IgD-negative memory B cell (primary cell): ENCODE data around the gene ZNF750. TPM values are rescaled to one million over a fixed set of nuclear protein-coding genes. Genes with fewer than 3 reads are reported as not detected.
A peak's percentile ranks its signal among the peaks of the same experiment; 100 is the strongest.

ENCODE experiments used
- H3K27ac Mint-ChIP-seq, 3 donors: one replicate each; pipeline ENCODE4 v1.8.0; 2020 to 2022; ENCODE audit warnings: mild to moderate bottlenecking in 3 of 3, mixed read lengths in 3 of 3, moderate library complexity in 1 of 3
- H3K27me3 Mint-ChIP-seq: one replicate; pipeline ENCODE4 v1.8.0; 2021; ENCODE audit warnings: mixed read lengths
- H3K36me3 Mint-ChIP-seq: one replicate; pipeline ENCODE4 v1.8.0; 2020; ENCODE audit warnings: mild to moderate bottlenecking, mixed read lengths
- H3K4me1 Mint-ChIP-seq, 3 donors: one replicate each; pipeline ENCODE4 v1.8.0; 2020 to 2022; ENCODE audit warnings: mixed read lengths in 3 of 3, mild to moderate bottlenecking in 1 of 3
- H3K4me3 Mint-ChIP-seq, 4 donors: one replicate each; pipeline ENCODE4 v1.8.0; 2020 to 2022; ENCODE audit warnings: mild to moderate bottlenecking in 4 of 4, mixed read lengths in 4 of 4, moderate library complexity in 3 of 4
- H3K9me3 Mint-ChIP-seq, 3 donors: one replicate each; pipeline ENCODE4 v1.8.0; 2020 to 2021; ENCODE audit warnings: mixed read lengths in 3 of 3, mild to moderate bottlenecking in 1 of 3
- polyA plus RNA-seq: library from polyadenylated mRNA; unstranded; fragments of 300-500 nt; fragmentation: Illumina TruSeq; gene quantifications from one replicate; pipeline ENCODE4 v1.2.3, GENCODE V29; 2021

ZNF750 gene
- polyA plus RNA-seq, 1 donor from 2014 or later = not detected

DNA sequence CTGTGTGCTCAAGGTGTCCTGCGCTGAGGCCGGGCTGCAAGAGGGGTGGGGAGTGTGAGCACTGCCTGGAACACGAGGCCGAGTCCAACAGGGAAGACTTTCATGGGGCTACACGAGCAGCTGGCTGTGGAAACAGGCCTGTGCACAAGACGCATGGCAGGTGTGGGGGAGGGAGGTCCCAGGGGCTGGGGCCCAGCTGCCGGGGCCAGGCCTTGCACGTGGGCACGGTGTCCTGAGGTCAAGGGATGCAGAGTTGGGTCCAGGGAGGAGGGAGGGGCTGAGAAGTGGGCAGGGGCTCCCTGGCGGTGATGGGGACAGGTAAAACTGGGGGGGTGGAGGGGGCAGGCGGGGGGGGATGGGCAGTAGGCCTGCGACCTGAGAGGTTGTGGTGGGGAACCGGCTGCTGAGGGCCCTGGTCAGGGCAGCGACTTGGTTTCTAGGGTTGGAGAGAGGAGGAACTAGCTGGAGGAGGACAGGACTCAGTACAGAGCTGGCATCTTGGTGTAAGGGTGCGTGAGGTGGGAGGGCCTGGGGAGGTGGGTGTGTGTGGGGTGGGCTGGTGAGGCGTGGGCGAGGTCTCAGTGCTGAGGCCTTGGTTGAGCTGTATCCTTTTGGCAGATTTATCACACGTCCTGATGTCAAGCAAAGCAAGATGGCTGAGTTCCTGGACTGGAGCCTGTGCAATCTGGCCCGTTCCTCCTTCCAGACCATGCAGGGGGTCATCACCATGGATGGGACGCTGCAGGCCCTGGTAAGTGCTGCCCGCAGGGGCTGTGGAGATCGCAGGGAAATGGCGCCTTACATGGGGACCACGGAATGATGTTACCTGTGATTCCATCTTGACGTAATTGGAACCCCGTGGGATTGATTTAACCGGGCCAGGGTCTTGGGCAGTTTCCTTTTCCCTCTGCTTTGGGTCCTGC is 58.6 kb downstream of the ZNF750 start:
- Mint-ChIP-seq H3K27ac (peak overlapping the region in 1 of 3 donors; percentile 4), H3K4me1 (peaks cover 5 to 15% (median 7%) of the 10 kb centered on the region in 3 donors), H3K27me3 (no peaks in the 10 kb centered on the region), H3K4me3 (no peak overlapping the region), H3K9me3 (no peaks in the 10 kb centered on the region), H3K36me3 (peaks cover 5% of the 10 kb centered on the region)

GRCh38 chr17:82780195-82780594 is 59.6 kb downstream of the ZNF750 start:
- Mint-ChIP-seq H3K36me3 (peaks cover 5% of the 10 kb centered on the region), H3K27ac (no peak overlapping the region), H3K4me1 (peaks cover 8 to 20% (median 12%) of the 10 kb centered on the region in 3 donors)

DNA sequence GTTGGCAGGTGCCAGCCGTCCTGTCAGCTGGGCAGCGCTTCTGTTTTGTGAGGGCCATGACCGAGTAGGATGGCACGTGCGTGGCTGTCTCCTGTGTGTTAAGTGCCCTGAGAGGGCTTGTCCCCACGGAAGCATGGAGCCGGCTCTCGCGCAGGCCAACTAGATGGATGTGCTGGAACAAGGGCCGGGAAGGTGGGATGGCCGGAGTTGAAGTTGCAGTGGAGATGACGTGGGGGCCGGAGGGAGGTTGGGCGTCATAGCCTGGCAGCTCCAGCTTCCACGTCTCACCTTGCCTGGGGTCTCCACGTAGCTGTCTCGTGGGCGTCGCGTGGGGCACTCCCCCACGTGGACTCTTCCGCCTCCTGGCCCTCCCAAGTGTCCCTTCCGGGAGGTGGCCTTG is 60.3 kb downstream of the ZNF750 start:
- no peak overlapping the region for H3K4me3 Mint-ChIP-seq
- H3K4me1 Mint-ChIP-seq = peaks cover 11 to 25% (median 12%) of the 10 kb centered on the region in 3 donors
- H3K27ac Mint-ChIP-seq = peak overlapping the region in 1 of 3 donors; percentile 81
- no peaks in the 10 kb centered on the region for H3K27me3 Mint-ChIP-seq
- H3K36me3 Mint-ChIP-seq = peaks cover 5% of the 10 kb centered on the region
- no peaks in the 10 kb centered on the region for H3K9me3 Mint-ChIP-seq

More at GRCh38 chr17:82780195-82780594, 59.6 kb downstream of the ZNF750 start:
- Mint-ChIP-seq H3K27me3 (no peaks in the 10 kb centered on the region), H3K4me3 (no peak overlapping the region), H3K9me3 (no peaks in the 10 kb centered on the region)

Other genes with a start within 250 kb of the ZNF750 start
- gene WDR45B, start 191.6 kb downstream of the ZNF750 start, polyA plus RNA-seq = 32.1 TPM
- 1.9 TPM for gene RAB40B, start 141.3 kb downstream of the ZNF750 start, polyA plus RNA-seq
- gene FN3KRP, start 123.3 kb downstream of the ZNF750 start, polyA plus RNA-seq = 16.7 TPM
- gene FN3K, start 104.4 kb downstream of the ZNF750 start, polyA plus RNA-seq = not detected
- gene TBCD, start 88.0 kb downstream of the ZNF750 start, polyA plus RNA-seq = 19.4 TPM
- 2.1 TPM for gene METRNL, start 239.6 kb upstream of the ZNF750 start, polyA plus RNA-seq